Nephron (organoid): ENCODE results near the gene ATOH1.

Source experiments
- H3K27ac Mint-ChIP-seq, 3 experiments: 2 replicates each; pipeline ENCODE4 v1.8.0; 2020; ENCODE audit warnings: mixed read lengths in 3 of 3, mild to moderate bottlenecking in 2 of 3, moderate library complexity in 1 of 3
- H3K27me3 Mint-ChIP-seq: 2 replicates; pipeline ENCODE4 v1.8.0; 2021; ENCODE audit warnings: low read depth, mild to moderate bottlenecking, moderate library complexity, mixed read lengths
- H3K36me3 Mint-ChIP-seq: 2 replicates; pipeline ENCODE4 v1.8.0; 2020; ENCODE audit warnings: low read depth, mixed read lengths
- H3K4me1 Mint-ChIP-seq: 2 replicates; pipeline ENCODE4 v1.8.0; 2020; ENCODE audit warnings: mixed read lengths
- H3K4me3 Mint-ChIP-seq, 3 experiments: 2 replicates each; pipeline ENCODE4 v1.8.0; 2020; ENCODE audit warnings: mild to moderate bottlenecking in 3 of 3, mixed read lengths in 3 of 3, moderate library complexity in 2 of 3
- H3K9me3 Mint-ChIP-seq: 2 replicates; pipeline ENCODE4 v1.8.0; 2020; ENCODE audit warnings: mixed read lengths
- CTCF ChIP-seq, 3 experiments: fragments of 200-600 bp; sonication (generic); IDR thresholded peaks; one replicate each; pipeline ENCODE4 v1.5.0; 2021; ENCODE audit warnings: antibody characterized with exemption in 3 of 3; ENCODE audit not compliant: unreplicated experiment in 3 of 3

ATOH1 gene

GRCh38 chr4:93870876-93871458 is 42.4 kb downstream of the ATOH1 start:
- Mint-ChIP-seq H3K27me3 (no peaks in the 10 kb centered on the region), H3K9me3 (no peaks in the 10 kb centered on the region), H3K4me1 (no peaks in the 10 kb centered on the region), H3K4me3 (no peak overlapping the region), H3K27ac (peak overlapping the region; percentile 60 to 94 (median 92)), H3K36me3 (no peaks in the 10 kb centered on the region)
- no peak for TF ChIP-seq CTCF (IDR thresholded peaks at IDR 0.05; ENCODE audit: unreplicated experiment in 3 of 3)

- no peaks in the 10 kb centered on the region for H3K4me1 Mint-ChIP-seq
Measured at GRCh38 chr4:93876754-93877153, 48.2 kb downstream of the ATOH1 start.

GRCh38 chr4:93878566-93878965 is 50.0 kb downstream of the ATOH1 start:
- no peaks in the 10 kb centered on the region for H3K9me3 Mint-ChIP-seq
- no peaks in the 10 kb centered on the region for H3K36me3 Mint-ChIP-seq
- no peak overlapping the region for H3K4me3 Mint-ChIP-seq
- no peaks in the 10 kb centered on the region for H3K4me1 Mint-ChIP-seq
- no peak for TF ChIP-seq CTCF (IDR thresholded peaks at IDR 0.05; ENCODE audit: unreplicated experiment in 3 of 3)
- H3K27ac Mint-ChIP-seq: no peak overlapping the region
- H3K27me3 Mint-ChIP-seq: peaks cover 10% of the 10 kb centered on the region

More at GRCh38 chr4:93876754-93877153, 48.2 kb downstream of the ATOH1 start:
- Mint-ChIP-seq H3K27ac (no peak overlapping the region), H3K9me3 (no peaks in the 10 kb centered on the region), H3K36me3 (no peaks in the 10 kb centered on the region), H3K27me3 (peaks cover 10% of the 10 kb centered on the region), H3K4me3 (no peak overlapping the region)
- no peak for TF ChIP-seq CTCF (IDR thresholded peaks at IDR 0.05; ENCODE audit: unreplicated experiment in 3 of 3)

GRCh38 chr4:93879919-93880318 is 51.4 kb downstream of the ATOH1 start:
- Mint-ChIP-seq H3K4me1 (no peaks in the 10 kb centered on the region), H3K36me3 (no peaks in the 10 kb centered on the region), H3K4me3 (no peak overlapping the region), H3K27ac (no peak overlapping the region), H3K27me3 (peaks cover 10% of the 10 kb centered on the region), H3K9me3 (no peaks in the 10 kb centered on the region)
- no peak for TF ChIP-seq CTCF (IDR thresholded peaks at IDR 0.05; ENCODE audit: unreplicated experiment in 3 of 3)
